T-cell (primary cell): Measurements from ENCODE around the gene C17orf114.
A peak's percentile ranks its signal among the peaks of the same experiment; 100 is the strongest.

Source experiments
- ATAC-seq, 4 experiments: fragments of 200-7000 bp in 3 of 4; fragments of 150-1000 bp in 1 of 4; cut with Tn5 transposase; replicated peaks in 1 of 4; 1 replicate in 3 of 4; 2 replicates in 1 of 4; pipeline ENCODE4 v1.10.0; 2021; ENCODE audit warnings: moderate library complexity in 3 of 4, mild to moderate bottlenecking in 2 of 4, moderate number of reproducible peaks in 1 of 4
- CTCF ChIA-PET, 2 donors: fragments of 300-600 bp; sonication (Branson Sonifier 250); formaldehyde crosslinking; loops; one replicate each; lab custom pipeline; 2022; ENCODE audit warnings: antibody characterized with exemption in 2 of 2; lab: Charles Lee
- POLR2A ChIA-PET, 2 donors: fragments of 300-600 bp; sonication (Branson Sonifier 250); formaldehyde crosslinking; loops; one replicate each; lab custom pipeline; 2022; ENCODE audit warnings: antibody characterized with exemption in 2 of 2; lab: Charles Lee
- DNase-seq, 35 experiments: peaks; one replicate each; pipeline versions ENCODE4 v3.0.0 to v3.0.0-alpha.2; 2013 to 2023
- H3K27ac ChIP-seq: one replicate; pipeline ENCODE4 v1.5.1; 2013; ENCODE audit warnings: low read length
- H3K27me3 ChIP-seq, 2 experiments: replicated peaks in 1 of 2; 1 replicate in 1 of 2; 2 replicates in 1 of 2; pipeline versions ENCODE4 v1.6.1 to v1.7.0; 2013; ENCODE audit warnings: low read length in 1 of 2, mixed read lengths in 1 of 2; ENCODE audit not compliant: control insufficient read depth in 2 of 2, insufficient read depth in 2 of 2; ENCODE audit errors: extremely low read depth in 1 of 2
- H3K36me3 ChIP-seq, 2 donors: 1 replicate in 1 of 2; 2 replicates in 1 of 2; pipeline versions ENCODE4 v1.6.1 to v1.7.0; 2013; ENCODE audit warnings: low read length in 1 of 2; ENCODE audit not compliant: control insufficient read depth in 2 of 2, insufficient read depth in 1 of 2; ENCODE audit errors: extremely low read depth in 1 of 2
- H3K4me1 ChIP-seq, 2 experiments: 1 replicate in 1 of 2; 2 replicates in 1 of 2; pipeline versions ENCODE4 v1.6.1 to v1.7.0; 2013; ENCODE audit warnings: low read length in 2 of 2, mixed read lengths in 1 of 2; ENCODE audit not compliant: insufficient read depth in 2 of 2, control insufficient read depth in 1 of 2; ENCODE audit errors: extremely low read depth in 1 of 2
- H3K4me3 ChIP-seq, 2 donors: 1 replicate in 1 of 2; 2 replicates in 1 of 2; pipeline versions ENCODE4 v1.5.1 to v1.7.0; 2013; ENCODE audit warnings: mild to moderate bottlenecking in 2 of 2, low read length in 1 of 2, moderate library complexity in 1 of 2; ENCODE audit not compliant: control insufficient read depth in 1 of 2; ENCODE audit errors: extremely low read depth in 1 of 2
- H3K9me3 ChIP-seq: 2 replicates; pipeline ENCODE4 v1.7.0; 2013
- H3K27ac Mint-ChIP-seq, 2 donors: one replicate each; pipeline ENCODE4 v1.8.0; 2020 to 2021; ENCODE audit warnings: mild to moderate bottlenecking in 2 of 2, mixed read lengths in 2 of 2
- H3K27me3 Mint-ChIP-seq, 2 donors: one replicate each; pipeline ENCODE4 v1.8.0; 2021 to 2022; ENCODE audit warnings: mixed read lengths in 2 of 2
- H3K36me3 Mint-ChIP-seq: one replicate; pipeline ENCODE4 v1.8.0; 2021; ENCODE audit warnings: mixed read lengths
- H3K4me1 Mint-ChIP-seq, 3 donors: one replicate each; pipeline ENCODE4 v1.8.0; 2020 to 2022; ENCODE audit warnings: mixed read lengths in 3 of 3, mild to moderate bottlenecking in 1 of 3
- H3K4me3 Mint-ChIP-seq, 3 donors: one replicate each; pipeline ENCODE4 v1.8.0; 2020 to 2022; ENCODE audit warnings: mild to moderate bottlenecking in 3 of 3, mixed read lengths in 3 of 3, moderate library complexity in 3 of 3
- H3K9me3 Mint-ChIP-seq, 3 donors: one replicate each; pipeline ENCODE4 v1.8.0; 2020 to 2022; ENCODE audit warnings: mixed read lengths in 3 of 3
- WGBS: methylation state at CpG from one replicate; pipeline ENCODE4 v1.1.5; 2013; ENCODE audit warnings: missing lambda C conversion rate; ENCODE audit not compliant: insufficient coverage; 5-methylcytosine and 5-hydroxymethylcytosine counted together

C17orf114 gene

DNA sequence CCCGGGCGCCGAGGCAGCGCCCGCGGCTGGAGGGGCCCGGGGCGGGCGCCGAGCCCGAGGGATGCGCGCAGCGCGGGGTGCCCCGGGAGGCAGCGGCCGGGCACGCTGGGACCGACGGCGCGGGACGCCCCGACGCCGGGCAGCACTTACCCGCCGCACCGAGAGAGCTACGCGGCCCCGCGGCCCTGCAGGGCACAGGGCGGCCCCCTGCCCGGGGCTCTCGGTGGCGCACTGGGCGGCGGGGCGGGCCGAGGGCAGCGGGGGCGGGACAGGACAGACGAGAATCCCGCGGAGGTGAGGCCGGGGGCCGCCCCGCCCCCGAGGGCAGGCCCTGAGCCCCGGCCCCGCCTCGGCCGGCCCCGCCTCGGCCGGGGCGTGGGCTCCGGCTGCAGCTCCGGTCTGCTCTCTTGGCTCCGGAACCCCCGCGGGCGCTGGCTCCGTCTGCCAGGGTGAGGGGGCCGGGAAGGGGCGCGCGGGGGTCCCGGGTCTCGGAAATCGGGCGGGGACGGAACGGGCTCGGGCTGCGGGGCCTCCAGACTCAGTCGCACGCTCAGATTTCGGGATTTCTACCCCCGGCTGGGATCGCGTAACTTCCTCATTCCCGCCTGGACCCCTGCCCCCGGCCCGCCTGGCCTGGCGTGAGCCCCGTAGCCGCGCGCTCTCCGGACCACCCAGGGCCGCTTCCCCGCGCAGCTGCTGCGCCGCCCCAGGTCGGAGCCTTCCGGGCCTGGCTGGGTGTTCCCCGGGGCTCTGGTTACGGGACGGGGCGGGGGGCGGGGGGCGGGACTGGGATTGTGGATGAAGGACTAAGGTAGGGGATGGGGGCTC is 4.9 kb upstream of the C17orf114 start, which contains the start of gene PLD2:
Gene PLD2, plus strand, starts transcription at position 376 of the 828 bp plus-strand sequence. CDS start 621 bp downstream, outside the sequence.
- Histone ChIP-seq H3K9me3 (no peaks in the 10 kb centered on the region), H3K4me3 (peak within 1 kb of the TSS; percentile 57 to 69), H3K36me3 (peaks cover 0 to 13% of the 10 kb centered on the region in 2 donors), H3K27ac (peak within 1 kb of the TSS; percentile 63), H3K4me1 (peaks cover 3 to 17% of the 10 kb centered on the region in 2 experiments), H3K27me3 (no peaks in the 10 kb centered on the region)
- ATAC-seq: peak; percentile 98 to 100 (median 98)
- peak; percentile 63 to 90 (median 78) for DNase-seq
- Mint-ChIP-seq H3K27me3 (no peaks in the 10 kb centered on the region), H3K36me3 (peaks cover 15% of the 10 kb centered on the region), H3K4me3 (peak within 1 kb of the TSS; percentile 72 to 80 (median 73)), H3K4me1 (peaks cover 0 to 22% (median 12%) of the 10 kb centered on the region in 3 donors), H3K27ac (peak within 1 kb of the TSS in 1 of 2 donors; percentile 4), H3K9me3 (no peaks in the 10 kb centered on the region)
- CTCF ChIA-PET: interaction anchor here in 1 of 2 donors (0.8 to 1.0 kb wide), 2 partner anchors 16 to 97 kb away, joined by 3 to 4 read pairs; partner anchors contain the start of gene ARRB2
- under 1% methylated on average over 90 of the region's 106 CpGs for WGBS
- POLR2A ChIA-PET: interaction anchor here in 1 of 2 donors (0.9 kb wide), 1 partner anchor 92 kb away, joined by 3 read pairs; the partner anchor contains the start of gene C17orf107

DNA sequence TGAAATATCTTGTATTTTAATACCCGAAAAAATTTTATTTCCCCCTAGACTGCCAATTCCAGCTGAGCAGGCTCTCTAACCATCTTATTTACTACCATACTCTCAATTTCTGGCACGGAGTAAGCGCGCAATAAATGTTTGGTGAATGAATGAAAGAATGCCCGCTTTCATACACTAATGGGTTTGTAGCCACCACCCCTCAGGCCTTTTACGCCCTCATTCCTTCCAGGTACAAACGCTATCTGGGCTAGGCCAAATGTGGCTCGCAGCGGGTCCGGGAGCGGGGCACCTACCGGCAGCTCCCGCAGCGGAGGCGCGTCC is 4.3 kb upstream of the C17orf114 start:
- Mint-ChIP-seq H3K4me3 (peak overlapping the region; percentile 69 to 80 (median 72)), H3K36me3 (peaks cover 15% of the 10 kb centered on the region), H3K4me1 (peaks cover 0 to 22% (median 12%) of the 10 kb centered on the region in 3 donors), H3K9me3 (no peaks in the 10 kb centered on the region), H3K27me3 (no peaks in the 10 kb centered on the region), H3K27ac (no peak overlapping the region)
- H3K27me3 ChIP-seq: no peaks in the 10 kb centered on the region
- DNase-seq (no peak), ATAC-seq (no peak)
- ChIA-PET CTCF (interaction anchor here in 1 of 2 donors (0.8 kb wide), 1 partner anchor 96 kb away, joined by 3 read pairs; the partner anchor contains the start of gene ARRB2), POLR2A (interaction anchor here in 1 of 2 donors (0.9 kb wide), 1 partner anchor 93 kb away, joined by 3 read pairs; the partner anchor contains the start of gene C17orf107)
- under 1% methylated on average over 11 of the region's 16 CpGs for WGBS
- peaks cover 0 to 13% of the 10 kb centered on the region in 2 donors for H3K36me3 ChIP-seq
- H3K4me1 ChIP-seq: peaks cover 3 to 17% of the 10 kb centered on the region in 2 experiments
- H3K27ac ChIP-seq: no peak overlapping the region
- H3K4me3 ChIP-seq: peak overlapping the region; percentile 49 to 69
- H3K9me3 ChIP-seq: no peaks in the 10 kb centered on the region

DNA sequence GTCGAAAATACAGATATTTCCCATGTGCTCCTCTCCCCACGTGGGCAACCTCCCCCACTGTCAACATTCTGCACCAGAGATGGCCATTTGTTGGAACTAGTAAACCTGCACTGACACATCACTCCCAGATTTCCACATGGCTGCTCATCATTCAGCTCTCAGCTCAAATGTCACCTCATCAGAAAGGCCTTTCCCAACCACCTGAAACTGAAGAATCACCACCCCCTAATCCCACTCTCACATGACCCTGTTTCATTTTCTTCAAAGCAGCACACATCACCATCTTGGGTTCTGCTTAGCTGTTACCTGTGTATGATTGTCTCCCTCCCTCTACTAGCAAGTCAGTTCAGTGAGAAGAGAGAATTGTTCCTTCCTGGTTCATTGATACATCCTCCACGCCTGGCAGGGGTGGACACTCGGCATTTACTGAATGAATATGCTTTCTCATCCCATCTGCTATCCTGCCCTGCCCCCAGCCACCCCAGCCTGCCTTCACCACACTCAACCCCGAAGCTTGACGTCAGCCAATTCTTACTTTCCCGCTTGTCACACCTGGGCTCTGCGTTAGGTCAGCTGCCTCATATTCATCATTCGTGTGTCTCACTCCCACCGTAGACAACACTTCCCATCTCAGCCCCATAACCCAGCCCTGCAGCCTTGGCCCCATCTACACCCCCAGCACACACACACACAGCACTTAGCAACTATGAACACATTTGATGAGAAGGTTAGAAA is 1.5 kb downstream of the C17orf114 start:
- ChIA-PET CTCF (no interaction called here), POLR2A (interaction anchor here (0.6 to 0.7 kb wide), 3 partner anchors 59 to 606 kb away, joined by 3 to 6 read pairs (median 3); no protein-coding TSS in a partner anchor)
- peaks cover 5 to 17% of the 10 kb centered on the region in 2 experiments for H3K4me1 ChIP-seq
- no peaks in the 10 kb centered on the region for H3K9me3 Mint-ChIP-seq
- 81% methylated on average over 10 of the region's 10 CpGs for WGBS
- ATAC-seq (no peak), DNase-seq (no peak)
- peaks cover 11 to 15% (median 13%) of the 10 kb centered on the region in 3 donors for H3K4me1 Mint-ChIP-seq
- no peak overlapping the region for H3K27ac ChIP-seq
- H3K9me3 ChIP-seq: no peaks in the 10 kb centered on the region
- no peak overlapping the region for H3K4me3 ChIP-seq
- no peaks in the 10 kb centered on the region for H3K27me3 Mint-ChIP-seq
- H3K4me3 Mint-ChIP-seq: no peak overlapping the region
- H3K36me3 Mint-ChIP-seq: peaks cover 16% of the 10 kb centered on the region
- H3K27me3 ChIP-seq: no peaks in the 10 kb centered on the region
- H3K27ac Mint-ChIP-seq: peak overlapping the region in 1 of 2 donors; percentile 5
- peaks cover 0 to 19% of the 10 kb centered on the region in 2 donors for H3K36me3 ChIP-seq

DNA sequence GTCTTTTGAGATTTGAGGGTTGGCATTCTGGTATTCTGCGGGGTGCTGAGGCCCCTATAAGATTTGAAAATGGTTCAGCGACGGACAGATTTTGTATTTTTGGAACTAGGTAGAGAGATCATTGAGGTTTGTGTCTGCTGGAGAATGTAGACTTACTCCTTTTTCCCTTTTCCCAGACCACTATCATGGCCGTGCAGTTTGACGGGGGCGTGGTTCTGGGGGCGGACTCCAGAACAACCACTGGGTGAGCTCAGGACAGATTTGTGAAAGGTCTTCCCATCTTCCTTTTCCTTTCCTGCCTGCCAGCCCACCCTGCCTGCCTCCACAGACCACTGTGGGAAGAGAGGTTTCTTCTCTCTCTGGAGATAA is 5.6 kb downstream of the C17orf114 start:
- peak overlapping the region; percentile 94 to 100 (median 100) for H3K4me3 Mint-ChIP-seq
- no peaks in the 10 kb centered on the region for H3K9me3 Mint-ChIP-seq
- no peaks in the 10 kb centered on the region for H3K27me3 ChIP-seq
- CTCF ChIA-PET: interaction anchor here (0.5 to 1.1 kb wide), 3 partner anchors 12 to 210 kb away, joined by 3 to 8 read pairs (median 5); partner anchors contain the start of gene ARRB2 (in 1 of the 2)
- no peaks in the 10 kb centered on the region for H3K27me3 Mint-ChIP-seq
- ATAC-seq (no peak), DNase-seq (peak in 1 of 35 experiments; percentile 22)
- peak overlapping the region; percentile 99 for H3K27ac Mint-ChIP-seq
- H3K27ac ChIP-seq: peak overlapping the region; percentile 65
- no CpG with 5 or more reads among the region's 7 CpGs for WGBS
- peak overlapping the region; percentile 70 for H3K4me3 ChIP-seq
- H3K4me1 Mint-ChIP-seq: peaks cover 13 to 14% (median 13%) of the 10 kb centered on the region in 3 donors
- H3K36me3 ChIP-seq: peaks cover 0 to 19% of the 10 kb centered on the region in 2 donors
- no peaks in the 10 kb centered on the region for H3K9me3 ChIP-seq
- POLR2A ChIA-PET: interaction anchor here in 1 of 2 donors (1.0 kb wide), 1 partner anchor 13 kb away, joined by 8 read pairs; no protein-coding TSS in a partner anchor
- peaks cover 16% of the 10 kb centered on the region for H3K36me3 Mint-ChIP-seq
- peaks cover 5 to 20% of the 10 kb centered on the region in 2 experiments for H3K4me1 ChIP-seq

DNA sequence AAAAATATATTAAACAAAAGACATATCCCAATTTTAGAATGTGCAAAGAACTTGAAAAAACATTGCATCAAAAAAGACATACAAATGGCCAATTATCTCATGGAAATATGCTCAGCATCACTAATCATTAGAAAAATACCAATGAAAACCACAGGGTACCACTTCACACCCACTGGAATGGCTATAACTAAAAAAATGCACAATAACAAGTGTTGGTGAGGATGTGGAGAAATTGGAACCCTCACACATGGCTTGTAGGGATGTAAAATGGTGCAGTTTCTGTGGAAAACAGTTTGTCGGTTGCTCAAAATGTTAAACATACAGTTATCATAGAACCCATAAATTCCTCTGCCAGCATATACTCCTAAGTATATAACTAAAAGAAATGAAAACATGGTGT is 7.0 kb downstream of the C17orf114 start:
- peak overlapping the region in 1 of 3 donors; percentile 100 for H3K4me3 Mint-ChIP-seq
- no peaks in the 10 kb centered on the region for H3K27me3 ChIP-seq
- no peak overlapping the region for H3K4me3 ChIP-seq
- peaks cover 18 to 23% (median 22%) of the 10 kb centered on the region in 3 donors for H3K4me1 Mint-ChIP-seq
- no CpG with 5 or more reads among the region's 1 CpG for WGBS
- no peaks in the 10 kb centered on the region for H3K27me3 Mint-ChIP-seq
- H3K4me1 ChIP-seq: peaks cover 10 to 31% of the 10 kb centered on the region in 2 experiments
- H3K9me3 ChIP-seq: no peaks in the 10 kb centered on the region
- H3K27ac ChIP-seq: no peak overlapping the region
- peaks cover 16% of the 10 kb centered on the region for H3K36me3 Mint-ChIP-seq
- peaks cover 0 to 19% of the 10 kb centered on the region in 2 donors for H3K36me3 ChIP-seq
- H3K9me3 Mint-ChIP-seq: no peaks in the 10 kb centered on the region
- POLR2A ChIA-PET: no interaction called here
- ATAC-seq: no peak
- peak overlapping the region in 1 of 2 donors; percentile 99 for H3K27ac Mint-ChIP-seq
- CTCF ChIA-PET: no interaction called here
- DNase-seq: no peak
